ENCODE measurements around the gene CACHD1.

- TF ChIP-seq POLR2A (IDR thresholded peaks at IDR 0.05) (no peak), CTCF (IDR thresholded peaks at IDR 0.05) (no peak), EP300 (IDR thresholded peaks at IDR 0.05) (no peak), POLR2AphosphoS5 (IDR thresholded peaks at IDR 0.05) (no peak)
Measured at GRCh38 chr1:64472040-64472376, 2.1 kb downstream of the CACHD1 start.
